B cell (primary cell): Measurements from ENCODE around the gene TTC21A.

Experiments
- EZH2 ChIP-seq: IDR thresholded peaks from 2 replicates; pipeline ENCODE4 v1.6.1; 2012; ENCODE audit warnings: borderline replicate concordance, low read depth, mild to moderate bottlenecking, moderate library complexity, low read length; ENCODE audit not compliant: insufficient read depth, poor library complexity, severe bottlenecking
- TF ChIP-seq, protein P1 (sequence below): fragments of 200-600 bp; IDR thresholded peaks from one replicate; pipeline ENCODE4 v1.8.0; 2022; ENCODE audit warnings: antibody characterized with exemption, mild to moderate bottlenecking

DNA sequence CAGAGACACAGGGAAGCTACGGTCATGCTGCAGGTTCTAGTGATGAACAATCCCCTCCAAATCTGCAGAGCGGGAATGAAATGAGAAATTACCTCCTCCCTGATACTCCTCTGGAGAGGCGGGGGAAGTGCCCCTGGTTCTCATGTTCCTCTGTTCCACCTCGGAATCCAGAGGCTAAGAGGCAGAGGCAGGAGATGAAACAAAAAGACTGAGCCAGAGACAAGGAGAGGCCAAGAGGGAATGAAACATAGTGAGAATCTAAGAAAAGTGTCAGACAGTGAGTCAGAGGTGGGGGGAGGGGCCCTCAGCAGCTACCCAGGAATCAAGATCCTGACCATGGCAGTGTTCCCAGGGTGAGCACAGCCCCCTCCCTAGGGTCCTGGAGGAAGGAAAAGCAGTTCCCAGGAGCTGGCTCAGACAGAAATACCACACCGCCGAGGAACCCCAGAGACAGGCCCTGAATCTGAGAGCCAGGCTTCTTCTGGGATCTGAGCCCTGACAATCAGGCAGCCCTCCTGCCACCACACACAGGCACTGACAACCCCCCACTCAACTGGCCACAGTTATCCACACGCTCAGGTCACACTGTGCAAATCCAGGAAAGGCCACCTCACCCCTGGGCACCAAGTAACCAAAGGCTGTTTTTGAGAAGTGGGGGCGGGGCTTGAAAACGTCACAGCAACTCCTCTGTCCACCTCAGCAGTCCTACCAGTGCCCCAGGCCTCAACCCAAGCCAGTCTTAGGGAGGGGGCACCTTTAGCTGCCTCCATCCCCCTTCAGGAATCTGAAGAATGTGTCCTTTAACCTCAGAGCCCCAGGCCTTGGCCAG, 43.5 kb downstream of the TTC21A start:
- TF ChIP-seq, protein P1, sequence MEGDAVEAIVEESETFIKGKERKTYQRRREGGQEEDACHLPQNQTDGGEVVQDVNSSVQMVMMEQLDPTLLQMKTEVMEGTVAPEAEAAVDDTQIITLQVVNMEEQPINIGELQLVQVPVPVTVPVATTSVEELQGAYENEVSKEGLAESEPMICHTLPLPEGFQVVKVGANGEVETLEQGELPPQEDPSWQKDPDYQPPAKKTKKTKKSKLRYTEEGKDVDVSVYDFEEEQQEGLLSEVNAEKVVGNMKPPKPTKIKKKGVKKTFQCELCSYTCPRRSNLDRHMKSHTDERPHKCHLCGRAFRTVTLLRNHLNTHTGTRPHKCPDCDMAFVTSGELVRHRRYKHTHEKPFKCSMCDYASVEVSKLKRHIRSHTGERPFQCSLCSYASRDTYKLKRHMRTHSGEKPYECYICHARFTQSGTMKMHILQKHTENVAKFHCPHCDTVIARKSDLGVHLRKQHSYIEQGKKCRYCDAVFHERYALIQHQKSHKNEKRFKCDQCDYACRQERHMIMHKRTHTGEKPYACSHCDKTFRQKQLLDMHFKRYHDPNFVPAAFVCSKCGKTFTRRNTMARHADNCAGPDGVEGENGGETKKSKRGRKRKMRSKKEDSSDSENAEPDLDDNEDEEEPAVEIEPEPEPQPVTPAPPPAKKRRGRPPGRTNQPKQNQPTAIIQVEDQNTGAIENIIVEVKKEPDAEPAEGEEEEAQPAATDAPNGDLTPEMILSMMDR = no peak
- no peak for TF ChIP-seq EZH2
